ENCODE data around the gene PRKRA. TPM values are rescaled to one million over a fixed set of nuclear protein-coding genes. Genes with fewer than 3 reads are reported as not detected.

Gene PRKRA
- total RNA-seq, 2 donors from 2014 or later: 41.4 to 47.1 TPM

- H3K27ac ChIP-seq: no peak overlapping the region
- no peak overlapping the region for H3K4me3 ChIP-seq
- peaks cover 0 to 25% of the 10 kb centered on the region in 2 donors for H3K4me1 ChIP-seq
- DNase-seq (ENCODE audit: low spot score): no peak
- peaks cover 43% of the 10 kb centered on the region for H3K36me3 ChIP-seq
- no peak for TF ChIP-seq CTCF (IDR thresholded peaks at IDR 0.05)
- H3K27me3 ChIP-seq: no peaks in the 10 kb centered on the region
- H3K9me3 ChIP-seq: no peaks in the 10 kb centered on the region
These were observed 1.9 kb downstream of the PRKRA start for GRCh38 chr2:178448968-178449661.

- H3K4me1 ChIP-seq: no peaks in the 10 kb centered on the region
- H3K36me3 ChIP-seq: peaks cover 91% of the 10 kb centered on the region
- H3K9me3 ChIP-seq: no peaks in the 10 kb centered on the region
- no peak for DNase-seq (ENCODE audit: low spot score)
- H3K27ac ChIP-seq: no peak overlapping the region
- H3K4me3 ChIP-seq: no peak overlapping the region
- no peaks in the 10 kb centered on the region for H3K27me3 ChIP-seq
- no peak for TF ChIP-seq CTCF (IDR thresholded peaks at IDR 0.05)
These were observed 9.5 kb downstream of the PRKRA start for GRCh38 chr2:178441426-178441825.

GRCh38 chr2:178436662-178437061 is 14.3 kb downstream of the PRKRA start:
- Histone ChIP-seq H3K9me3 (no peaks in the 10 kb centered on the region), H3K4me1 (no peaks in the 10 kb centered on the region), H3K36me3 (peaks cover 93% of the 10 kb centered on the region), H3K27me3 (no peaks in the 10 kb centered on the region), H3K4me3 (no peak overlapping the region), H3K27ac (no peak overlapping the region)
- no peak for DNase-seq (ENCODE audit: low spot score)
- TF ChIP-seq CTCF (IDR thresholded peaks at IDR 0.05): no peak

GRCh38 chr2:178429336-178429735 is 21.6 kb downstream of the PRKRA start:
- no peak for DNase-seq (ENCODE audit: low spot score)
- no peaks in the 10 kb centered on the region for H3K4me1 ChIP-seq
- H3K4me3 ChIP-seq: no peak overlapping the region
- H3K36me3 ChIP-seq: peaks cover 50% of the 10 kb centered on the region
- TF ChIP-seq CTCF (IDR thresholded peaks at IDR 0.05): no peak
- no peaks in the 10 kb centered on the region for H3K27me3 ChIP-seq
- H3K27ac ChIP-seq: no peak overlapping the region
- peaks cover 0 to 9% of the 10 kb centered on the region in 2 donors for H3K9me3 ChIP-seq

- no peak for DNase-seq (ENCODE audit: low spot score)
- peaks cover 0 to 9% of the 10 kb centered on the region in 2 donors for H3K9me3 ChIP-seq
- no peak for TF ChIP-seq CTCF (IDR thresholded peaks at IDR 0.05)
- no peak overlapping the region for H3K4me3 ChIP-seq
- H3K27ac ChIP-seq: no peak overlapping the region
- no peaks in the 10 kb centered on the region for H3K27me3 ChIP-seq
- no peaks in the 10 kb centered on the region for H3K4me1 ChIP-seq
- peaks cover 40% of the 10 kb centered on the region for H3K36me3 ChIP-seq
These were observed 22.6 kb downstream of the PRKRA start for GRCh38 chr2:178428396-178428806.

- Histone ChIP-seq H3K4me1 (no peaks in the 10 kb centered on the region), H3K36me3 (peaks cover 31% of the 10 kb centered on the region), H3K4me3 (no peak overlapping the region), H3K27ac (no peak overlapping the region), H3K27me3 (no peaks in the 10 kb centered on the region), H3K9me3 (peaks cover 0 to 9% of the 10 kb centered on the region in 2 donors)
- no peak for TF ChIP-seq CTCF (IDR thresholded peaks at IDR 0.05)
- DNase-seq (ENCODE audit: low spot score): no peak
These were observed 23.5 kb downstream of the PRKRA start for GRCh38 chr2:178427458-178427857.
